ENCODE measurements around the gene TP53BP2.

DNA sequence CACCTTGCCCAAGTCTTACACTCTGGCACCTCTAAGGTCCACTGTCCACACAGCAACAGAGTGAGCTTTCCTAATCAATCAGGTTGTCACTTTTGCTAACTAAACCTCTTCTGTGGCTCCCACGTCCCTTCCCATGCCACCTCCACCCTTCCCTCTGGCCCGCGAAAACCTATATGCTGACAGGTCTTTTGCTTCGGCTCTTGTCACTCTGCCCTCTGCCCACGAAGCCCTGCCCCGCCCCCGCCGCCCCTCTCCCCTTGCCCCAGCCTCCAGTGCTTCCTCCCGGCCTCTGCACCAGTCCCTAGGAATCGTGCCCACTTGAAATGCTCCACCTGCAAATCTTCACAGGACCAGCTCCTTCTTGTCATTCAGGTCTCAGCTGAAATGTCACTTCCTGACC is 8.1 kb downstream of the TP53BP2 start:
- TF ChIP-seq, protein P1, sequence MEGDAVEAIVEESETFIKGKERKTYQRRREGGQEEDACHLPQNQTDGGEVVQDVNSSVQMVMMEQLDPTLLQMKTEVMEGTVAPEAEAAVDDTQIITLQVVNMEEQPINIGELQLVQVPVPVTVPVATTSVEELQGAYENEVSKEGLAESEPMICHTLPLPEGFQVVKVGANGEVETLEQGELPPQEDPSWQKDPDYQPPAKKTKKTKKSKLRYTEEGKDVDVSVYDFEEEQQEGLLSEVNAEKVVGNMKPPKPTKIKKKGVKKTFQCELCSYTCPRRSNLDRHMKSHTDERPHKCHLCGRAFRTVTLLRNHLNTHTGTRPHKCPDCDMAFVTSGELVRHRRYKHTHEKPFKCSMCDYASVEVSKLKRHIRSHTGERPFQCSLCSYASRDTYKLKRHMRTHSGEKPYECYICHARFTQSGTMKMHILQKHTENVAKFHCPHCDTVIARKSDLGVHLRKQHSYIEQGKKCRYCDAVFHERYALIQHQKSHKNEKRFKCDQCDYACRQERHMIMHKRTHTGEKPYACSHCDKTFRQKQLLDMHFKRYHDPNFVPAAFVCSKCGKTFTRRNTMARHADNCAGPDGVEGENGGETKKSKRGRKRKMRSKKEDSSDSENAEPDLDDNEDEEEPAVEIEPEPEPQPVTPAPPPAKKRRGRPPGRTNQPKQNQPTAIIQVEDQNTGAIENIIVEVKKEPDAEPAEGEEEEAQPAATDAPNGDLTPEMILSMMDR (IDR thresholded peaks at IDR 0.05; ENCODE audit: insufficient read depth, low read depth, low read length), result no peak
- TF ChIP-seq EZH2 (IDR thresholded peaks at IDR 0.05; ENCODE audit: insufficient read depth, low read length), result no peak

All from astrocyte (in vitro differentiated cells and primary cell).